Measurements from ENCODE around the gene DSCAM. TPM values are rescaled to one million over a fixed set of nuclear protein-coding genes. Genes with fewer than 3 reads are reported as not detected.

Gene DSCAM
- total RNA-seq, 4 donors from 2014 or later, result under 0.01 to 0.44 TPM; not detected in 2

GRCh38 chr21:40686526-40686925 lies 160.4 kb downstream of the DSCAM start:
- 79 to 80% methylated on average over 5 of the region's 5 CpGs for WGBS, 2 donors

GRCh38 chr21:40685141-40685540 lies 161.8 kb downstream of the DSCAM start:
- no peak overlapping the region for H3K27ac ChIP-seq
- H3K36me3 ChIP-seq, result no peaks in the 10 kb centered on the region
- H3K4me3 ChIP-seq, result no peak overlapping the region
- no peaks in the 10 kb centered on the region for H3K27me3 ChIP-seq
- DNase-seq (ENCODE audit: low spot score in 2 of 2), result no peak
- TF ChIP-seq POLR2A (IDR thresholded peaks at IDR 0.05) (no peak), EP300 (IDR thresholded peaks at IDR 0.05) (no peak)
- TF ChIP-seq, protein P1, sequence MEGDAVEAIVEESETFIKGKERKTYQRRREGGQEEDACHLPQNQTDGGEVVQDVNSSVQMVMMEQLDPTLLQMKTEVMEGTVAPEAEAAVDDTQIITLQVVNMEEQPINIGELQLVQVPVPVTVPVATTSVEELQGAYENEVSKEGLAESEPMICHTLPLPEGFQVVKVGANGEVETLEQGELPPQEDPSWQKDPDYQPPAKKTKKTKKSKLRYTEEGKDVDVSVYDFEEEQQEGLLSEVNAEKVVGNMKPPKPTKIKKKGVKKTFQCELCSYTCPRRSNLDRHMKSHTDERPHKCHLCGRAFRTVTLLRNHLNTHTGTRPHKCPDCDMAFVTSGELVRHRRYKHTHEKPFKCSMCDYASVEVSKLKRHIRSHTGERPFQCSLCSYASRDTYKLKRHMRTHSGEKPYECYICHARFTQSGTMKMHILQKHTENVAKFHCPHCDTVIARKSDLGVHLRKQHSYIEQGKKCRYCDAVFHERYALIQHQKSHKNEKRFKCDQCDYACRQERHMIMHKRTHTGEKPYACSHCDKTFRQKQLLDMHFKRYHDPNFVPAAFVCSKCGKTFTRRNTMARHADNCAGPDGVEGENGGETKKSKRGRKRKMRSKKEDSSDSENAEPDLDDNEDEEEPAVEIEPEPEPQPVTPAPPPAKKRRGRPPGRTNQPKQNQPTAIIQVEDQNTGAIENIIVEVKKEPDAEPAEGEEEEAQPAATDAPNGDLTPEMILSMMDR (IDR thresholded peaks at IDR 0.05), result no peak
- 81 to 94% methylated on average over 2 to 3 of the region's 3 CpGs for WGBS, 2 donors
- no peaks in the 10 kb centered on the region for H3K4me1 ChIP-seq
- no peaks in the 10 kb centered on the region for H3K9me3 ChIP-seq

More at GRCh38 chr21:40686526-40686925, 160.4 kb downstream of the DSCAM start:
- Histone ChIP-seq H3K27ac (no peak overlapping the region), H3K4me1 (no peaks in the 10 kb centered on the region), H3K9me3 (no peaks in the 10 kb centered on the region), H3K36me3 (no peaks in the 10 kb centered on the region), H3K4me3 (no peak overlapping the region), H3K27me3 (no peaks in the 10 kb centered on the region)
- DNase-seq (ENCODE audit: low spot score in 2 of 2), result no peak
- TF ChIP-seq EP300 (IDR thresholded peaks at IDR 0.05) (no peak), POLR2A (IDR thresholded peaks at IDR 0.05) (no peak)
- TF ChIP-seq, protein P1 (IDR thresholded peaks at IDR 0.05), result no peak

GRCh38 chr21:40684726-40685125 lies 162.2 kb downstream of the DSCAM start:
- WGBS, 2 donors, result 81 to 83% methylated on average over 2 of the region's 2 CpGs
- Histone ChIP-seq H3K27me3 (no peaks in the 10 kb centered on the region), H3K4me1 (no peaks in the 10 kb centered on the region), H3K36me3 (no peaks in the 10 kb centered on the region), H3K4me3 (no peak overlapping the region), H3K9me3 (no peaks in the 10 kb centered on the region), H3K27ac (no peak overlapping the region)
- TF ChIP-seq, protein P1 (IDR thresholded peaks at IDR 0.05), result no peak
- TF ChIP-seq POLR2A (IDR thresholded peaks at IDR 0.05) (no peak), EP300 (IDR thresholded peaks at IDR 0.05) (no peak)
- no peak for DNase-seq (ENCODE audit: low spot score in 2 of 2)

DNA sequence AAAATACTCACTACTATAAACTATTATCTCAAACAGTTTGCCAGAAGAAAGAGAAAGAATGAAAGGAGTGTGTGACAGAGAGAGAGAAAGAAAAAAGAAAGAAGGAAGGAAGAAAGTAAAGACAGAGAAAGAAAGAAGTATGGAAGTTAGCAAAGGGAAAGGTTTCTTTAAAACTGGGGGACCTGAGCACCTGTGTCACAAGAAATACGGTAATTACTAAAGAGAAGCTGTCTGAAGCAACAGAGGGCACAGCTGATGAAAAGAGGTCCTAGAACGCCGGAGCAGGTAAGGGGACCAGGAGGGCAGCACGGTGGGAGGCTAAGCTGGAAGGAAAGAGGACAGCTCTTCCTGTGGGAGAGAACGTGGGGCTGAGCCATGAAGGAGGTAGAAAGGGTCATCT lies 163.6 kb downstream of the DSCAM start:
- WGBS, 2 donors, result 72 to 75% methylated on average over 5 of the region's 5 CpGs
- Histone ChIP-seq H3K9me3 (no peaks in the 10 kb centered on the region), H3K4me1 (peaks cover 0 to 5% (median 0%) of the 10 kb centered on the region in 4 donors), H3K36me3 (no peaks in the 10 kb centered on the region), H3K27me3 (no peaks in the 10 kb centered on the region), H3K4me3 (no peak overlapping the region), H3K27ac (no peak overlapping the region)
- DNase-seq (ENCODE audit: low spot score in 2 of 2), result no peak
- TF ChIP-seq, protein P1 (IDR thresholded peaks at IDR 0.05), result no peak
- TF ChIP-seq EP300 (IDR thresholded peaks at IDR 0.05), result no peak
- no peak for TF ChIP-seq POLR2A (IDR thresholded peaks at IDR 0.05)

- WGBS, 2 donors, result 77% methylated on average over 9 of the region's 9 CpGs
- TF ChIP-seq POLR2A (IDR thresholded peaks at IDR 0.05), result no peak
- TF ChIP-seq EP300 (IDR thresholded peaks at IDR 0.05), result no peak
- TF ChIP-seq, protein P1 (IDR thresholded peaks at IDR 0.05), result no peak
- Histone ChIP-seq H3K36me3 (no peaks in the 10 kb centered on the region), H3K9me3 (no peaks in the 10 kb centered on the region), H3K4me3 (no peak overlapping the region), H3K27me3 (no peaks in the 10 kb centered on the region), H3K4me1 (peaks cover 0 to 5% (median 0%) of the 10 kb centered on the region in 4 donors), H3K27ac (no peak overlapping the region)
- no peak for DNase-seq (ENCODE audit: low spot score in 2 of 2)
Measured at GRCh38 chr21:40681164-40681859, 165.6 kb downstream of the DSCAM start.
